SK-N-SH treated with all-trans-retinoic acid at 6 μM for 48 hours (cell line): ENCODE data around the gene SERGEF.

Experiments
- ATAC-seq: fragments of 200-7000 bp; cut with Tn5 transposase; 3 replicates; pipeline ENCODE4 v1.9.1; 2020; ENCODE audit warnings: mild to moderate bottlenecking, moderate library complexity
- BACH2 ChIP-seq: fragments of 250-450 bp; sonication (Bioruptor Pico); IDR thresholded peaks from 2 replicates; pipeline ENCODE4 v1.9.0; 2021; ENCODE audit warnings: mild to moderate bottlenecking, borderline replicate concordance
- CREB5 ChIP-seq: fragments of 250-450 bp; sonication (Bioruptor Pico); IDR thresholded peaks from 2 replicates; pipeline ENCODE4 v1.5.1; 2020; ENCODE audit warnings: low read depth, mild to moderate bottlenecking, moderate library complexity
- CSDC2 ChIP-seq: fragments of 250-450 bp; sonication (Bioruptor Pico); IDR thresholded peaks from 2 replicates; pipeline ENCODE4 v1.5.0; 2020; ENCODE audit warnings: mild to moderate bottlenecking, moderate library complexity
- ESRRG ChIP-seq: fragments of 250-450 bp; sonication (Bioruptor Pico); IDR thresholded peaks from 2 replicates; pipeline ENCODE4 v1.6.1; 2021; ENCODE audit warnings: mild to moderate bottlenecking
- GLIS3 ChIP-seq: fragments of 250-450 bp; sonication (Bioruptor Pico); IDR thresholded peaks from 2 replicates; pipeline ENCODE4 v1.5.0; 2020; ENCODE audit warnings: mild to moderate bottlenecking, moderate library complexity
- ISL1 ChIP-seq: fragments of 250-450 bp; sonication (Bioruptor Pico); IDR thresholded peaks from 2 replicates; pipeline ENCODE4 v2.1.2; 2022; ENCODE audit warnings: mild to moderate bottlenecking, moderate library complexity
- OSR1 ChIP-seq: fragments of 250-450 bp; sonication (Bioruptor Pico); IDR thresholded peaks from 2 replicates; pipeline ENCODE4 v1.8.0; 2022; ENCODE audit warnings: moderate library complexity, mild to moderate bottlenecking, inconsistent platforms
- PATZ1 ChIP-seq: fragments of 250-450 bp; sonication (Bioruptor Pico); IDR thresholded peaks from 2 replicates; pipeline ENCODE4 v1.8.0; 2020; ENCODE audit warnings: mild to moderate bottlenecking, moderate library complexity, borderline replicate concordance
- POU6F1 ChIP-seq: fragments of 250-450 bp; sonication (Bioruptor Pico); IDR thresholded peaks from 2 replicates; pipeline ENCODE4 v1.8.0; 2021; ENCODE audit warnings: low read depth, mild to moderate bottlenecking, moderate library complexity, borderline replicate concordance
- PPARA ChIP-seq: fragments of 250-450 bp; sonication (Bioruptor Pico); IDR thresholded peaks from 2 replicates; pipeline ENCODE4 v1.5.0; 2020; ENCODE audit warnings: mild to moderate bottlenecking, borderline replicate concordance
- RARB ChIP-seq: fragments of 250-450 bp; sonication (Bioruptor Pico); IDR thresholded peaks from 2 replicates; pipeline ENCODE4 v1.8.0; 2021; ENCODE audit warnings: mild to moderate bottlenecking, moderate library complexity
- SNAI2 ChIP-seq: fragments of 250-450 bp; sonication (Bioruptor Pico); IDR thresholded peaks from 2 replicates; pipeline ENCODE4 v1.5.0; 2020; ENCODE audit warnings: mild to moderate bottlenecking, moderate library complexity
- TCF4 ChIP-seq: fragments of 250-450 bp; sonication (Bioruptor Pico); IDR thresholded peaks from 2 replicates; pipeline ENCODE4 v1.8.0; 2021; ENCODE audit warnings: mild to moderate bottlenecking, moderate library complexity, borderline replicate concordance
- TOX ChIP-seq: fragments of 250-450 bp; sonication (Bioruptor Pico); IDR thresholded peaks from 2 replicates; pipeline ENCODE4 v1.8.0; 2021; ENCODE audit warnings: mild to moderate bottlenecking, moderate library complexity, borderline replicate concordance
- TSHZ2 ChIP-seq: fragments of 250-450 bp; sonication (Bioruptor Pico); IDR thresholded peaks from 2 replicates; pipeline ENCODE4 v1.5.0; 2020; ENCODE audit warnings: mild to moderate bottlenecking, moderate library complexity
- ZC3H10 ChIP-seq: fragments of 250-450 bp; sonication (Bioruptor Pico); IDR thresholded peaks from 2 replicates; pipeline ENCODE4 v1.5.1; 2021; ENCODE audit warnings: mild to moderate bottlenecking, moderate library complexity
- ZFP30 ChIP-seq: fragments of 450-650 bp; formaldehyde crosslinking; IDR thresholded peaks from 2 replicates; pipeline ENCODE4 v1.5.0; 2022; ENCODE audit warnings: mild to moderate bottlenecking, moderate library complexity
- ZNF565 ChIP-seq: fragments of 450-650 bp; formaldehyde crosslinking; conservative IDR thresholded peaks from 2 replicates; pipeline ENCODE4 v1.5.0; 2020; ENCODE audit warnings: low read depth, mild to moderate bottlenecking, moderate library complexity
- ZNF70 ChIP-seq: fragments of 450-650 bp; formaldehyde crosslinking; IDR thresholded peaks from 2 replicates; pipeline ENCODE4 v1.5.0; 2020; ENCODE audit warnings: mild to moderate bottlenecking, moderate library complexity
- ZNF8 ChIP-seq: fragments of 450-650 bp; formaldehyde crosslinking; IDR thresholded peaks from 2 replicates; pipeline ENCODE4 v1.5.0; 2020; ENCODE audit warnings: mild to moderate bottlenecking, moderate library complexity

SERGEF gene

GRCh38 chr11:17816232-17816931, 196.5 kb downstream of the SERGEF start:
- TF ChIP-seq POU6F1 (CRISPR knock-in tag): no peak
- TF ChIP-seq, all 23 proteins: peak for 0
- no peak for ATAC-seq

- ATAC-seq: no peak
- TF ChIP-seq ZNF565 (no peak), ZFP30 (no peak), TOX (CRISPR knock-in tag) (no peak), ZNF8 (no peak), PPARA (CRISPR knock-in tag) (no peak), TCF4 (CRISPR knock-in tag) (no peak), SNAI2 (no peak), RARB (CRISPR knock-in tag) (no peak), ZNF70 (CRISPR knock-in tag) (no peak), CREB5 (CRISPR knock-in tag) (no peak), ESRRG (CRISPR knock-in tag) (no peak), PATZ1 (CRISPR knock-in tag) (no peak)
- TF ChIP-seq, all 23 proteins: peak for 0
Measured at GRCh38 chr11:17814546-17814945, 198.3 kb downstream of the SERGEF start.

GRCh38 chr11:17813391-17814059, 199.3 kb downstream of the SERGEF start:
- TF ChIP-seq ZNF8 (no peak), BACH2 (CRISPR knock-in tag) (no peak), CREB5 (CRISPR knock-in tag) (peak; percentile 82; the same call in 1 of the 2 replicates), ISL1 (CRISPR knock-in tag) (peak; percentile 79)
- ATAC-seq: peak; percentile 46

- ATAC-seq: peak; percentile 6; the same call in 2 of the 3 replicates
- TF ChIP-seq PATZ1 (CRISPR knock-in tag) (no peak), OSR1 (CRISPR knock-in tag) (no peak), RARB (CRISPR knock-in tag) (no peak), SNAI2 (no peak), ZNF70 (CRISPR knock-in tag) (no peak), BACH2 (CRISPR knock-in tag) (no peak), ISL1 (CRISPR knock-in tag) (no peak), PPARA (CRISPR knock-in tag) (no peak), GLIS3 (no peak), CSDC2 (CRISPR knock-in tag) (no peak), ESRRG (CRISPR knock-in tag) (no peak), TCF4 (CRISPR knock-in tag) (no peak), ZC3H10 (CRISPR knock-in tag) (no peak), TSHZ2 (no peak), POU6F1 (CRISPR knock-in tag) (no peak), TOX (CRISPR knock-in tag) (no peak)
Measured at GRCh38 chr11:17812865-17813187, 200.0 kb downstream of the SERGEF start.
